Epithelial cell of proximal tubule (primary cell): ENCODE data around the gene KLK14. TPM values are rescaled to one million over a fixed set of nuclear protein-coding genes. Genes with fewer than 3 reads are reported as not detected.

ENCODE experiments used
- DNase-seq: peaks from one replicate; pipeline ENCODE4 v3.0.0-alpha.2; 2011; ENCODE audit warnings: low read depth
- H3K4me3 ChIP-seq: 2 replicates; pipeline ENCODE4 v1.5.1; 2011; ENCODE audit warnings: low read depth, mild to moderate bottlenecking, low read length
- CTCF ChIP-seq: conservative IDR thresholded peaks from 2 replicates; pipeline ENCODE4 v1.5.1; 2012; ENCODE audit warnings: low read depth, mild to moderate bottlenecking, low read length
- total RNA-seq: library from RNA; depleted of rRNA; stranded (reverse); fragments of >200 nt; gene quantifications from 2 replicates; pipeline ENCODE4 v1.2.3, GENCODE V29; 2015

Gene KLK14
- total RNA-seq, 1 donor from 2014 or later = 0.17 TPM

GRCh38 chr19:51060336-51060735, 22.4 kb downstream of the KLK14 start:
- no peak overlapping the region for H3K4me3 ChIP-seq
- TF ChIP-seq CTCF = no peak
- DNase-seq = no peak

DNA sequence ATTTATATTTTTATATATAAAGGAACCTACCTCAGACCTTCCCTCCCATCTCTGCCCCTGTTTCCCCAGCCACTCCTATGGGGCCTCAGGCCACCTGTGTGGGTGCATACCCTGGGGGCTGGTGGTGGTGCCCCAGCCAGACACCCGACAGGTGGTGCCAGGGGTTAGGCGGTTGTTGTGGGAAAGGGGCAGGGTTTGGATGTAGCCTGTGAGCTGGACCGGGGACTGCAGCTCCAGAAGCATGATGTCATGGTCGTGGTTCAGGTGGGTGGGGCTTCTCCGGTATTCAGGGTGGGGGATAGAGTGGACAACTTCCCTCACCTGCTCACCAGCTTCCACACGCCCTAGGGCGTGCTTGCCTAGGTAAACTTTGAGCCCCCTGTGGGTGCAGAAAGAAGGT, 23.0 kb downstream of the KLK14 start:
- no peak for TF ChIP-seq CTCF
- H3K4me3 ChIP-seq = no peak overlapping the region
- no peak for DNase-seq

- DNase-seq = no peak
- TF ChIP-seq CTCF = no peak
- H3K4me3 ChIP-seq = no peak overlapping the region
Observed at GRCh38 chr19:51055866-51056265, 26.8 kb downstream of the KLK14 start.

DNA sequence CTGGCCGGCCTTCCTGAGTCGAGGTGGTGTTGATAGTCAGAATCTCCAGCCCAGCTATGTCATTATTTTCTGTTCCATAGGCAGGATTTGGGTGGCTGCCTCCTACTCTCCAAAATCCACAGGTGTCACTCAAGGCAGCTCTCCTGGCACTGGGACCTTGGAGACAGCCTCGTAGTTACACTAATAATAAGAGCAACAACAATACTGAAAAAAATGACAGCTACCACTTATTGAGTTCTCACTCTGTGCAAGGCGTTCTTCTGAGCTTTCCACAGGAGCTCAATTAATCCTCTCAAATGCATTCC, 35.7 kb downstream of the KLK14 start:
- no peak for TF ChIP-seq CTCF
- DNase-seq = no peak

DNA sequence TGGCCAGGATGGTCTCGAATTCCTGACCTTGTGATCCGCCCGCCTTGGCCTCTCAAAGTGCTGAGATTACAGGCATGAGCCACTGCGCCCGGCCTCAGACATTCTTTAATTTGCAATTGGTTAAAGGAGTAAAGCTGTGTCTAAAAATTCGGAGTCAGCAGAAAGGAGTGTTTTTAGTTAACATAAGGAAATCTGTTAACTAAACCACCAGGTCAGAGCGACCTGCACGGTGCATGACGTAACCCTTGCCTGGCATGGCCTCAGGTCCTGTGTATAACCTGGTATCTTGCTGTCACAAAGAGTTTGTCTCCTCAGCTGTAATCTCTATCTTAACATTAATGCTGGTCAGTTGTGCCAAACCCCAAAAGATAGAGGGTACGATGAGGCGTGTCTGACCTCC, 38.4 kb downstream of the KLK14 start:
- H3K4me3 ChIP-seq = no peak overlapping the region
- TF ChIP-seq CTCF = no peak
- DNase-seq = no peak

More for the DNA sequence above, 35.7 kb downstream of the KLK14 start:
- no peak overlapping the region for H3K4me3 ChIP-seq

- no peak overlapping the region for H3K4me3 ChIP-seq
- no peak for TF ChIP-seq CTCF
- DNase-seq = no peak
Observed at GRCh38 chr19:51043497-51043896, 39.2 kb downstream of the KLK14 start.

DNA sequence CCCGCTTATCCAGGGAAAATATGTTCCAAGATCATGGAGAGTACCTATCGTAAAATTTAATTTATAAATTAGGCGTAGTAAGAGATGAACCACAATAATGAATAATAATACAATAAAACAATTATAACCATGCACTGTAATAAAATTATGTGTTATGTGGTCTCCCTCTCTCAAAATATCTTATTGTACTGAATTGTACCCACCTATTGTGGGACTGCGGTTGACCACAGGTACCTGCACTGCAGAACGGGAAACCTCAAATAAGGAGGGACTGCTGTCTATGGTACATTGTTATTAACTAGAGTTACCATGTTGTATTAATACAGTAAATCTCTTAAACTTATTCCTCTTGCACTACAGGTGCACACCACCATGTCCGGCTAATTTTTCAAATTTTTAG, 42.5 kb downstream of the KLK14 start:
- DNase-seq = no peak
- TF ChIP-seq CTCF = no peak
- no peak overlapping the region for H3K4me3 ChIP-seq
